HG02759 (cell line): Measurements from ENCODE around the gene KRT25.

Experiments
- ATAC-seq: cut with Tn5 transposase; IDR thresholded peaks from one replicate; pipeline ENCODE4 v1.9.1; 2021; ENCODE audit warnings: mild to moderate bottlenecking, moderate library complexity; ENCODE audit not compliant: unreplicated experiment

Gene KRT25

DNA sequence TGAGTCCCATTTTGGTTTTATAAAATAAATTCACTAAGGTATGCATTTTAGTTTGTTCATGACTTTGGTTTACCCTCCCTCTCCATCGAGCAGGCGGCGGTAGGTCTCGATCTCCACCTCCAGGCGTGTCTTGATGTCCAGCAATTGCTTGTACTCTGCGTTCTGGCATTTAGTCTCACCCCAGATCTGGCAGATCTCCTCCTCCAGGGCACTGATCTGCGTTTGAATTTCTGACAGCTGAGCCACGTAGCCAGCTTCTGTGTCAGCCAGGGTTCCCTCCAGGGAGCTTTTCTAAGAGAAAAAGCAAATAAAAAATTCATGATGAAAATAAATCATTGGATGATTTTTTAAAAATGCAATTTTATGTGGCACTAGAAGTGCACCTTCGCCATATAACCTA, 55.8 kb downstream of the KRT25 start:
- no peak for ATAC-seq
